Endothelial cell of umbilical vein (primary cell): ENCODE measurements around the gene ATG5. TPM values are rescaled to one million over a fixed set of nuclear protein-coding genes. Genes with fewer than 3 reads are reported as not detected.

ENCODE experiments used
- BruUV-seq: library from RNA; stranded (reverse); fragments of 400-500 nt; replicated peaks from 2 replicates; lab custom pipeline; 2021; lab: Mats Ljungman, UMichigan
- CTCF ChIA-PET: fragments of 300-600, 350-600 bp; sonication (Branson Sonifier 250); formaldehyde crosslinking; loops from one replicate; lab custom pipeline; 2021; ENCODE audit warnings: antibody characterized with exemption, inconsistent platforms; lab: Charles Lee
- POLR2A ChIA-PET: fragments of 300-600, 350-600 bp; sonication (Branson Sonifier 250); formaldehyde crosslinking; loops from one replicate; lab custom pipeline; 2021; ENCODE audit warnings: antibody characterized with exemption, inconsistent platforms; lab: Charles Lee
- DNase-seq: peaks from one replicate; pipeline ENCODE4 v3.0.0-alpha.2; 2011; ENCODE audit warnings: low read depth, low spot score
- FAIRE-seq: peaks from 2 replicates; lab custom pipeline; 2011; peaks lifted over from hg19 to GRCh38; lab: Jason Lieb, UNC
- H2AFZ ChIP-seq: 2 replicates; pipeline ENCODE4 v1.6.0; 2012; ENCODE audit warnings: low read depth, low read length, control low read depth, inconsistent platforms
- H3K27ac ChIP-seq: 2 replicates; pipeline ENCODE4 v1.5.1; 2011; ENCODE audit warnings: low read depth, mild to moderate bottlenecking, control low read depth, low read length, moderate library complexity; ENCODE audit not compliant: insufficient read depth
- H3K27me3 ChIP-seq, 2 experiments: 2 replicates each; pipeline versions ENCODE4 v1.6.0 to v1.6.1; 2011; ENCODE audit warnings: low read length in 2 of 2, mixed read lengths in 1 of 2; ENCODE audit not compliant: control insufficient read depth in 2 of 2, insufficient read depth in 2 of 2
- H3K36me3 ChIP-seq, 2 experiments: 2 replicates in 1 of 2; 3 replicates in 1 of 2; pipeline ENCODE4 v1.5.1; 2011; ENCODE audit warnings: low read length in 2 of 2, mild to moderate bottlenecking in 1 of 2, moderate library complexity in 1 of 2; ENCODE audit not compliant: control insufficient read depth in 2 of 2, insufficient read depth in 2 of 2; ENCODE audit errors: extremely low read depth in 1 of 2
- H3K4me1 ChIP-seq: 3 replicates; pipeline ENCODE4 v1.5.1; 2011; ENCODE audit warnings: mild to moderate bottlenecking, low read length; ENCODE audit not compliant: control insufficient read depth, insufficient read depth; ENCODE audit errors: extremely low read depth
- H3K4me2 ChIP-seq: 2 replicates; pipeline ENCODE4 v1.6.1; 2011; ENCODE audit warnings: low read length, control low read depth, mixed read lengths; ENCODE audit not compliant: insufficient read depth
- H3K4me3 ChIP-seq, 3 experiments: fragments of 200-600 bp in 1 of 3; sonication (generic), shearing (Covaris generic) in 1 of 3; replicated peaks in 1 of 3; 2 replicates each; pipeline ENCODE4 v1.5.1; 2011 to 2016; ENCODE audit warnings: control low read depth in 3 of 3, low read length in 3 of 3, mild to moderate bottlenecking in 2 of 3, inconsistent platforms in 1 of 3, low read depth in 1 of 3, moderate library complexity in 1 of 3; ENCODE audit not compliant: insufficient read depth in 1 of 3
- H3K79me2 ChIP-seq: 2 replicates; pipeline ENCODE4 v1.6.0; 2012; ENCODE audit warnings: low read length, inconsistent platforms; ENCODE audit not compliant: control insufficient read depth, insufficient read depth
- H3K9ac ChIP-seq: replicated peaks from 2 replicates; pipeline ENCODE3; 2011; ENCODE audit warnings: low read length, control low read depth; ENCODE audit not compliant: insufficient read depth; ENCODE audit errors: extremely low read depth
- H3K9me1 ChIP-seq: replicated peaks from 3 replicates; pipeline ENCODE4 v1.6.0; 2011; ENCODE audit warnings: mild to moderate bottlenecking, low read length; ENCODE audit not compliant: control insufficient read depth, insufficient read depth; ENCODE audit errors: extremely low read depth
- H3K9me3 ChIP-seq: replicated peaks from 2 replicates; pipeline ENCODE4 v1.5.1; 2012; ENCODE audit warnings: low read length, inconsistent platforms; ENCODE audit not compliant: control insufficient read depth, insufficient read depth
- H4K20me1 ChIP-seq: replicated peaks from 2 replicates; pipeline ENCODE3; 2011; ENCODE audit warnings: mild to moderate bottlenecking, low read length; ENCODE audit not compliant: control insufficient read depth, insufficient read depth; ENCODE audit errors: extremely low read depth
- CTCF ChIP-seq, 2 donors: IDR thresholded peaks; 1 replicate in 1 of 2; 2 replicates in 1 of 2; pipeline ENCODE4 v1.5.1; 2011; ENCODE audit warnings: low read length in 2 of 2, mild to moderate bottlenecking in 2 of 2, moderate library complexity in 2 of 2, control low read depth in 1 of 2, inconsistent platforms in 1 of 2, low read depth in 1 of 2; ENCODE audit not compliant: insufficient read depth in 1 of 2; ENCODE audit errors: extremely low read depth in 1 of 2
- EZH2 ChIP-seq: IDR thresholded peaks from 2 replicates; pipeline ENCODE4 v1.6.1; 2012; ENCODE audit warnings: borderline replicate concordance, low read depth, mild to moderate bottlenecking, moderate library complexity, low read length, inconsistent platforms; ENCODE audit not compliant: severe bottlenecking
- GATA2 ChIP-seq: IDR thresholded peaks from 2 replicates; pipeline ENCODE4 v1.7.0; 2011; ENCODE audit warnings: low read depth, mild to moderate bottlenecking, moderate library complexity, mixed read lengths, low read length; ENCODE audit not compliant: insufficient read length, insufficient read depth
- MAX ChIP-seq: IDR thresholded peaks from 2 replicates; pipeline ENCODE4 v1.6.1; 2011; ENCODE audit not compliant: insufficient read depth, insufficient read length
- MYC ChIP-seq: IDR thresholded peaks from one replicate; pipeline ENCODE4 v1.6.1; 2011; ENCODE audit warnings: mild to moderate bottlenecking, low read depth, low read length
- POLR2AphosphoS5 ChIP-seq: IDR thresholded peaks from 2 replicates; pipeline ENCODE4 v1.6.1; 2012; ENCODE audit warnings: low read depth, mild to moderate bottlenecking, control low read depth, low read length, moderate library complexity; ENCODE audit not compliant: insufficient read depth
- dilution Hi-C: fragments of 300-500 bp; cut with MboI; formaldehyde crosslinking; loops from one replicate; pipeline ENCODE4 v1.15.0; 2019; ENCODE audit warnings: low sequenced_read_pairs; ENCODE audit not compliant: extremely low pct_ligation_motif_present
- intact Hi-C: fragments of 100-400 bp; cut with micrococcal nuclease; formaldehyde crosslinking; loops from one replicate; pipeline ENCODE4 v1.10.0; 2022
- polyA plus RNA-seq, 4 experiments: library from polyadenylated mRNA; depleted of rRNA in 3 of 4; stranded (reverse) in 3 of 4; unstranded in 1 of 4; fragments of >200 nt; gene quantifications; 2 replicates each; pipeline versions ENCODE4 v1.2.1 to v1.2.3, GENCODE V29; 2011 to 2012; ENCODE audit warnings: missing spikeins in 1 of 4
- total RNA-seq: library from RNA; stranded (reverse); gene quantifications from 2 replicates; pipeline ENCODE4 v1.2.3, GENCODE V29; 2021

Gene ATG5
- total and polyA plus RNA-seq, 2 donors (not counting 3 experiments of a cell fraction or from before 2014, with no cell fraction given), result 14.1 to 32.8 TPM

GRCh38 chr6:106161893-106162292 is 163.7 kb downstream of the ATG5 start:
- no peak for FAIRE-seq
- POLR2A ChIA-PET, result no interaction called here
- intact Hi-C loops, result no loop called here

More at GRCh38 chr6:106161893-106162292, 163.7 kb downstream of the ATG5 start:
- BruUV-seq, result no TSS peak
- no peaks in the 10 kb centered on the region for H3K36me3 ChIP-seq
- H3K4me3 ChIP-seq, result no peak overlapping the region
- no peaks in the 10 kb centered on the region for H3K9me1 ChIP-seq
- no peak overlapping the region for H3K4me2 ChIP-seq
- no peak overlapping the region for H3K27ac ChIP-seq
- no peaks in the 10 kb centered on the region for H3K9me3 ChIP-seq
- no peak overlapping the region for H3K9ac ChIP-seq
- no peaks in the 10 kb centered on the region for H3K4me1 ChIP-seq
- H3K27me3 ChIP-seq, result no peaks in the 10 kb centered on the region
- dilution Hi-C loops, result no loop called here
- H3K79me2 ChIP-seq, result no peaks in the 10 kb centered on the region
- H2AFZ ChIP-seq, result no peak overlapping the region
- TF ChIP-seq EZH2, result no peak
- TF ChIP-seq POLR2AphosphoS5, result no peak
- TF ChIP-seq CTCF (IDR thresholded peaks at IDR 0.05; ENCODE audit: extremely low read depth in 1 of 2, insufficient read depth in 1 of 2, low read depth in 1 of 2, low read length in 2 of 2), result no peak
- TF ChIP-seq MYC, result no peak
- TF ChIP-seq MAX, result no peak
- no peak for TF ChIP-seq GATA2
- CTCF ChIA-PET, result no interaction called here
- H4K20me1 ChIP-seq, result no peaks in the 10 kb centered on the region
- no peak for DNase-seq
